COLO668 (cell line): Measurements from ENCODE around the gene CDH2.
"Not testable (repeated sequence)": the region's sequence is repeated elsewhere in the genome, so short reads cannot be mapped to it uniquely, and the experiment has no call there.

Experiments
- DNase-seq: peaks from one replicate; lab custom pipeline; 2025; ENCODE audit not compliant: unreplicated experiment; lab: John Stamatoyannopoulos, UW

The CDH2 gene

GRCh38 chr18:27931535-27931934 is 245.4 kb downstream of the CDH2 start:
- no peak for DNase-seq

DNA sequence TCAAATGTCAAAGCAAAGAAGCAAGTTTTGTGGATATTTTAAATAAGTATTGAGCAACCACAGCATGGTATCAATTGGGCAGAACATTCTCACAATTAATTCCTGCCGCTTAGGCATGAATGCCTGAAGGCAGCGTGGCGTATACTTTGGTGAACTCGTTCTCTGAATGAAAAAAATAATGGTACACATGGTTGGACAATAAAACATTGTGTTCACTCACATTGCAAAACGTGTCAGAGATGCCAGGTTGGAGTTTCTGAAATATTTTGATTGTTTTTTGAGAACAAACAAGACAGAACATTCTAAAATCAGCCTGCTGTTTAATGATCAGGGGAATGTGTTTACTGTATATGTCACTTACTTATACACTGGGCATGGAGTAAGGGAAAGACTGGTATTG is 254.2 kb downstream of the CDH2 start:
- no peak for DNase-seq

DNA sequence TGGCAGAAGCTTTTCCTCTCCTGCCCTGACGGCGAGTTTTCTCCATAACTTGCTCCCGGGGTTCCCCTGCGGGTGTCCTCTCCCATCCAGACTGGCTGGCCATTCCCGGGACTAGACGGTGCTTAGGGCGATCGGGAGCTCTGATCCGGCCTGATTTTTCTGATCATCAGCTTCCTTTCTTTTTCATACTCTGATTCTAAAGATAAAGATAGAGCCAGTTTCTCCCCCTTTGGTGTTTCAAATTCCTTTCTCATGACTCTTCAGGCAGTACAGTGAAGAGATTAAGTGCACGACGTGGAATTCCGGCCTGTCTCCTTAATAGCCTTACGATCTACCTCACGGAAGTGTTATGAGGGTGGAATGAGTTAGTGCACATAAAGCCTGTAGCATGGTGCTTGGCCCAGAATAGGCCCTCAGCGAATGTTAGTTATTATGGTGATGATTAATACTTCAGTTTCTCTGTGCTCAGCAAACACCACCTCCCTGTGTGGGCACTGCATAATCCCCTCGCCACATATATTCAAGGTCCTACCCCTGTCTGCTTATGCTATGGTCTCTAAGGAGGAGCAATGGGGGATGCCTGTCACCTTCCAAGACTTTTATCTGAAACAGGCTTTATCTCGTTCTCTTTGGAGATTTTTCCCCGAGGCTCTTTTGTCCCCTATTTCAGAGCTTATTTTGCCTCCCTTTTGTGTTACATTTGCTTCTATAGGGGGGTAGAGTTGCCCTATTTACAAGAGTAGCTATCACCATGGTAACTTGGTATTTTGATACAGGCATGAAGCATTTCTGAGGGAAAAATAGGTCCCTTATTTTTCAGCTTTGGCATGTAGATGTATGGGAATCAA is 254.8 kb downstream of the CDH2 start:
- no peak for DNase-seq

DNA sequence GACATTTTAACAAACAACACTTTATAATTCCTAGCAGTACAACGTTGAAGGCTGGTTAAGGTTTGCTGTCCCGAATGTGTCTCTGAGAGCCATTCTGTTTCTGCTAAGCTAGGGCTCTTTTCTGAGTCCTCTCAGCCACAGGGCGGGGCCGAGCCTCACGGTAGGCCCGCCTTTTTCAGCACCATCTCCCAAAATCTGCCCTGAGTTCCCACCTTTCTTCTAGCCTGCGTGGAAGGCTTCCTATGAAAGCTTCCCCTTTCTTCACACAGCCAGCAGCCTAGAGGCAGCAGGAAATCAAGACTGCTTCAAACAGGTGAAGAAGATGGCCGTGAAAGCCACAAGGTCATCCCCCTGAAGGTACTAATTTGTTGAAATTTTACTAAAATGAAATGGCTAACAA is 255.5 kb downstream of the CDH2 start:
- no peak for DNase-seq

DNA sequence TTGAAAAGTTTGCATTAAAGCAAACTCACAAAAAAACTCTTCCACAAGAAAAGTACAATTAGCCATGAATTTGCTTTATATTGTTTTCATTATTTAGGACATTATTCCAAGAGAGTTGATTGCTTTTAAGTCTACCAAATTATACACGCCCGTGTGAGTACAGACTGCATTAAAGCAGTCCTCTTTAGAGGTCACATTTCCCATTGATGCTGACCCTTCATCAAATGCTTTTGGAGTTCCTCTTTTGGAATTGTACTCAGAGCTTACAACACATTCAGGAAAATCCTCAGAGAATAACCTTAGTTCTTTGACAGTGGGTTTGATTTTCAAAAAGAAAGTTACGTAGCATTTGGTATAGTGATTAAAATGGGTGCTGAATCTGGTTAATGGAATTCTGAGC is 256.1 kb downstream of the CDH2 start:
- no peak for DNase-seq

- not testable (repeated sequence) for DNase-seq
These were observed 270.7 kb downstream of the CDH2 start for GRCh38 chr18:27906189-27906588.

- no peak for DNase-seq
These were observed 273.0 kb downstream of the CDH2 start for GRCh38 chr18:27903906-27904305.

DNA sequence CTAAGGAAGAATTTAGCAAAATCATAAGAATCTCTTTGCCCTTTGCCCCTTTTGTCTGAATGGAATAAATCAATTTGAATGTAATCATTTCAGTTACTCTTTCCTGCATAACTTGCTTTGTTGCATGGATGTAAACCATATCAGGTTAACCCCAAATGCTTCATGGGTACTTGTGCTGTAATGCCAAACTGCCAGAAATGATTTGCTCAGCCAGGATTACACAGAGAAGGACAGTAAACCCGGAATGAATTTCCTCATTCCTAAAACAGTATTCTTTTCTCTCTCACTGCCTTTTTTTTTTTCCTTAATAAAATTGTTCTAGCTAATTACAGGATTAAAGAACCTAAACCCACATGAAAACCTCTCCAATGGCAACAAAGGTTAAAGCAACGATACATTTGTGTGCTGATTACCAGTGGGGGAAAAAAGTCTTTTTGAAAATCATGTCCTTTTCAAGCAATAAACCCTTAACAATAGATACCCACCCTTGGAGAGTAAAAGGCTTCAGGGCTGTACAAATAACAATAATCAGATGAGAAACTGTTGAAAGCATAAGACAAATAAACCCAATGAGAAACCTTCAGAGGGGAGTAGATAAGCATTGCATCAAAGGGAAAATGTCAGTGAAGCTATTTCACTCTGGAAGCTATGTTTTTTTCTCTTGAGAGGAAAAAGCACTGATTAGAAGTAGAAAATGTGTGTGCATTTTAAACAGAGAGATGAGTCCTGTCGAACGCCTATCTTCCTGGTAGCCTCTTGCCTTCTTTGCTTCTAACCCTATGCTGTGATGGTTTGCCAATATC is 275.3 kb downstream of the CDH2 start:
- no peak for DNase-seq
